Liver (tissue), 9 donors: Measurements from ENCODE around the gene GNG7. TPM values are rescaled to one million over a fixed set of nuclear protein-coding genes. Genes with fewer than 3 reads are reported as not detected.

Experiments
- DNase-seq: peaks from one replicate; pipeline ENCODE4 v3.0.0-alpha.2; 2017; ENCODE audit warnings: low spot score
- H3K27ac ChIP-seq, 2 donors: one replicate each; pipeline ENCODE4 v1.7.0; 2013; ENCODE audit warnings: inconsistent platforms in 2 of 2, low read length in 2 of 2, control low read depth in 1 of 2, low read depth in 1 of 2, mild to moderate bottlenecking in 1 of 2
- H3K27me3 ChIP-seq, 4 donors: one replicate each; pipeline versions ENCODE4 v1.6.1 to v1.7.0; 2013; ENCODE audit warnings: low read length in 3 of 4, inconsistent platforms in 1 of 4, mild to moderate bottlenecking in 1 of 4, moderate library complexity in 1 of 4; ENCODE audit not compliant: control insufficient read depth in 4 of 4, insufficient read depth in 4 of 4
- H3K36me3 ChIP-seq, 4 donors: one replicate each; pipeline versions ENCODE4 v1.6.1 to v1.7.0; 2013; ENCODE audit warnings: low read length in 3 of 4, mild to moderate bottlenecking in 3 of 4, low read depth in 1 of 4, moderate library complexity in 1 of 4; ENCODE audit not compliant: control insufficient read depth in 4 of 4, insufficient read depth in 3 of 4
- H3K4me1 ChIP-seq, 4 donors: one replicate each; pipeline versions ENCODE4 v1.6.1 to v1.7.0; 2013; ENCODE audit warnings: low read length in 3 of 4, mild to moderate bottlenecking in 3 of 4, moderate library complexity in 1 of 4; ENCODE audit not compliant: control insufficient read depth in 4 of 4, insufficient read depth in 4 of 4
- H3K4me3 ChIP-seq, 3 donors: one replicate each; pipeline versions ENCODE4 v1.6.1 to v1.7.0; 2013; ENCODE audit warnings: low read length in 3 of 3, control low read depth in 1 of 3, low read depth in 1 of 3, mild to moderate bottlenecking in 1 of 3
- H3K9ac ChIP-seq, 2 donors: one replicate each; pipeline ENCODE4 v1.7.0; 2013; ENCODE audit warnings: low read length in 2 of 2, mild to moderate bottlenecking in 2 of 2, moderate library complexity in 2 of 2, control low read depth in 1 of 2, low read depth in 1 of 2
- H3K9me3 ChIP-seq, 4 donors: one replicate each; pipeline versions ENCODE4 v1.6.1 to v1.7.0; 2013; ENCODE audit warnings: low read length in 3 of 4; ENCODE audit not compliant: control insufficient read depth in 4 of 4
- EGR1 ChIP-seq, 2 donors: IDR thresholded peaks; 2 replicates each; pipeline ENCODE4 v1.6.1; 2016 to 2018; ENCODE audit warnings: antibody characterized with exemption in 2 of 2, low read depth in 2 of 2
- FOXA1 ChIP-seq: IDR thresholded peaks from 2 replicates; pipeline ENCODE4 v1.6.1; 2016; ENCODE audit warnings: antibody characterized with exemption
- FOXA2 ChIP-seq: IDR thresholded peaks from 2 replicates; pipeline ENCODE4 v1.6.1; 2016; ENCODE audit warnings: antibody characterized with exemption
- GABPA ChIP-seq, 2 donors: IDR thresholded peaks in 1 of 2; conservative IDR thresholded peaks in 1 of 2; 2 replicates each; pipeline ENCODE4 v1.6.1; 2016; ENCODE audit warnings: antibody characterized with exemption in 2 of 2, mild to moderate bottlenecking in 1 of 2, moderate library complexity in 1 of 2
- HNF4A ChIP-seq, 2 donors: conservative IDR thresholded peaks; 2 replicates each; pipeline ENCODE4 v1.6.1; 2016; ENCODE audit warnings: antibody characterized with exemption in 2 of 2, mild to moderate bottlenecking in 2 of 2
- HNF4G ChIP-seq: IDR thresholded peaks from 2 replicates; pipeline ENCODE4 v1.6.1; 2016; ENCODE audit warnings: antibody characterized with exemption
- JUND ChIP-seq, 2 donors: IDR thresholded peaks; 2 replicates each; pipeline ENCODE4 v1.6.1; 2016; ENCODE audit warnings: antibody characterized with exemption in 2 of 2
- NR2F2 ChIP-seq: IDR thresholded peaks from 2 replicates; pipeline ENCODE4 v1.6.1; 2016; ENCODE audit warnings: antibody characterized with exemption
- RAD21 ChIP-seq, 2 donors: IDR thresholded peaks; 2 replicates each; pipeline ENCODE4 v1.6.1; 2016; ENCODE audit warnings: antibody characterized with exemption in 2 of 2, mild to moderate bottlenecking in 2 of 2
- RXRA ChIP-seq, 2 donors: IDR thresholded peaks; 2 replicates each; pipeline ENCODE4 v1.6.1; 2017 to 2018; ENCODE audit warnings: antibody characterized with exemption in 2 of 2, mild to moderate bottlenecking in 1 of 2
- SP1 ChIP-seq: IDR thresholded peaks from 2 replicates; pipeline ENCODE4 v1.6.1; 2018; ENCODE audit warnings: antibody characterized with exemption, mild to moderate bottlenecking
- TAF1 ChIP-seq: conservative IDR thresholded peaks from 2 replicates; pipeline ENCODE4 v1.6.1; 2016; ENCODE audit warnings: antibody characterized with exemption, mild to moderate bottlenecking
- YY1 ChIP-seq: IDR thresholded peaks from 2 replicates; pipeline ENCODE4 v1.6.1; 2016; ENCODE audit warnings: antibody characterized with exemption, mild to moderate bottlenecking
- WGBS: extraction: QIAGEN DNeasy Blood & Tissue Kit; methylation state at CpG from one replicate; pipeline ENCODE4 v1.1.7; 2013; 5-methylcytosine and 5-hydroxymethylcytosine counted together
- polyA plus RNA-seq, 2 donors: library from polyadenylated mRNA; stranded (reverse) in 1 of 2; unstranded in 1 of 2; fragments of 200-250 nt in 1 of 2; fragments of >200 nt in 1 of 2; fragmentation: Nextera tagmentation in 1 of 2; extraction: Ambion mirVana in 1 of 2; gene quantifications; one replicate each; pipeline versions ENCODE4 v1.2.1 to v1.2.3, GENCODE V29; 2013 to 2015
- total RNA-seq, 2 donors: library from RNA; depleted of rRNA; stranded (reverse); fragments of >200 nt; gene quantifications; one replicate each; pipeline ENCODE4 v1.2.3, GENCODE V29; 2014
- TF ChIP-seq, protein P1 (sequence below): IDR thresholded peaks from 2 replicates; pipeline ENCODE4 v1.6.1; 2016; ENCODE audit warnings: antibody characterized with exemption
- TF ChIP-seq, protein P2 (sequence below): IDR thresholded peaks from 2 replicates; pipeline ENCODE4 v1.6.1; 2016; ENCODE audit warnings: antibody characterized with exemption
- TF ChIP-seq, protein P3 (sequence below): fragments of 150-350 bp; IDR thresholded peaks from 2 replicates; pipeline ENCODE4 v1.5.1; 2017; ENCODE audit warnings: improper control_type of control experiment, low read depth, low read length; ENCODE audit not compliant: missing input control
- TF ChIP-seq, protein P4 (sequence below): IDR thresholded peaks from 2 replicates; pipeline ENCODE4 v1.6.1; 2016; ENCODE audit warnings: antibody characterized with exemption, mild to moderate bottlenecking
- TF ChIP-seq, protein P5 (sequence below): IDR thresholded peaks from 2 replicates; pipeline ENCODE4 v1.6.1; 2016; ENCODE audit warnings: antibody characterized with exemption
- donor health status: healthy.
- donor health status: healthy.
- donor health status: healthy.
- donor health status: healthy.
- donor health status: healthy.

Gene GNG7
- total and polyA plus RNA-seq, 4 donors: 0.75 to 1.9 (median 1.1) TPM

DNA sequence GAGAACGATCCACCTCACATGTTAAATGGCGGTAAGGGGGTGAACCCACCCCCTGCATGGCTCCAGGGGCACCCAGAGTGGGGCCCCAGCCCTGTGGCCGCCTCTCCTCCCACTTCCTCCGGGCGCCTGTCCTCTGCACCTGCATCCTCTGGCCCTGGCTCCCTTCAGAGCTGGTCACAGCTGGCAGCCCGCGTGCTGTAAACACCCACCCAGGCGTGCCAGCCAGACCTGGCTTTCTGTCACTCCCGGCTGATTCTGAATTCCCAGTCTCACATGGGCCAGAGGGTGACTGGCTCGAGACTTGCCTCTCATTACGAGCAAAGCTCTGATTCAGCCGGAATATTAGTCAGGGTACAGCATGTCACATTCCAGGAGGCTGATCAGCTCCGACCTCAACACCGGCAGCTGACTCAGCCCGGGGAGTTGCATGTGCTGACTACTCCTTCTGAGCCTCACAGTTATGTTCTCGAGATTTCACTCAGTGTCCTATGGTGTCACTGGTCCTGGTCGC lies 75.1 kb downstream of the GNG7 start:
- WGBS: 32% methylated on average over 17 of the region's 17 CpGs
- Histone ChIP-seq H3K4me3 (no peak overlapping the region), H3K4me1 (peaks cover 15 to 57% (median 42%) of the 10 kb centered on the region in 4 donors), H3K9ac (peak overlapping the region in 1 of 2 donors; percentile 59), H3K27ac (peak overlapping the region; percentile 86 to 92), H3K27me3 (no peaks in the 10 kb centered on the region), H3K9me3 (no peaks in the 10 kb centered on the region), H3K36me3 (no peaks in the 10 kb centered on the region)
- no peak for DNase-seq
- TF ChIP-seq JUND (IDR thresholded peaks at IDR 0.05) (peak; percentile 70 to 93), TAF1 (no peak), EGR1 (IDR thresholded peaks at IDR 0.05; ENCODE audit: low read depth in 2 of 2) (peak in 1 of 2 donors; percentile 44), RAD21 (IDR thresholded peaks at IDR 0.05) (peak in 1 of 2 donors; percentile 37), RXRA (IDR thresholded peaks at IDR 0.05) (peak; percentile 86 to 97), FOXA1 (peak; percentile 78), NR2F2 (no peak), FOXA2 (peak; percentile 71), GABPA (IDR thresholded peaks at IDR 0.05 in 1 of 2, conservative IDR thresholded peaks at IDR 0.05 in 1 of 2) (peak in 1 of 2 donors; percentile 23), HNF4G (no peak), SP1 (peak; percentile 96), YY1 (peak; percentile 54), HNF4A (conservative IDR thresholded peaks at IDR 0.05) (peak; percentile 75 to 90)
- TF ChIP-seq, protein P1, sequence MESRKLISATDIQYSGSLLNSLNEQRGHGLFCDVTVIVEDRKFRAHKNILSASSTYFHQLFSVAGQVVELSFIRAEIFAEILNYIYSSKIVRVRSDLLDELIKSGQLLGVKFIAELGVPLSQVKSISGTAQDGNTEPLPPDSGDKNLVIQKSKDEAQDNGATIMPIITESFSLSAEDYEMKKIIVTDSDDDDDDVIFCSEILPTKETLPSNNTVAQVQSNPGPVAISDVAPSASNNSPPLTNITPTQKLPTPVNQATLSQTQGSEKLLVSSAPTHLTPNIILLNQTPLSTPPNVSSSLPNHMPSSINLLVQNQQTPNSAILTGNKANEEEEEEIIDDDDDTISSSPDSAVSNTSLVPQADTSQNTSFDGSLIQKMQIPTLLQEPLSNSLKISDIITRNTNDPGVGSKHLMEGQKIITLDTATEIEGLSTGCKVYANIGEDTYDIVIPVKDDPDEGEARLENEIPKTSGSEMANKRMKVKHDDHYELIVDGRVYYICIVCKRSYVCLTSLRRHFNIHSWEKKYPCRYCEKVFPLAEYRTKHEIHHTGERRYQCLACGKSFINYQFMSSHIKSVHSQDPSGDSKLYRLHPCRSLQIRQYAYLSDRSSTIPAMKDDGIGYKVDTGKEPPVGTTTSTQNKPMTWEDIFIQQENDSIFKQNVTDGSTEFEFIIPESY: peak; percentile 83
- TF ChIP-seq, protein P2, sequence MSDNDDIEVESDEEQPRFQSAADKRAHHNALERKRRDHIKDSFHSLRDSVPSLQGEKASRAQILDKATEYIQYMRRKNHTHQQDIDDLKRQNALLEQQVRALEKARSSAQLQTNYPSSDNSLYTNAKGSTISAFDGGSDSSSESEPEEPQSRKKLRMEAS: peak; percentile 94
- TF ChIP-seq, protein P3, sequence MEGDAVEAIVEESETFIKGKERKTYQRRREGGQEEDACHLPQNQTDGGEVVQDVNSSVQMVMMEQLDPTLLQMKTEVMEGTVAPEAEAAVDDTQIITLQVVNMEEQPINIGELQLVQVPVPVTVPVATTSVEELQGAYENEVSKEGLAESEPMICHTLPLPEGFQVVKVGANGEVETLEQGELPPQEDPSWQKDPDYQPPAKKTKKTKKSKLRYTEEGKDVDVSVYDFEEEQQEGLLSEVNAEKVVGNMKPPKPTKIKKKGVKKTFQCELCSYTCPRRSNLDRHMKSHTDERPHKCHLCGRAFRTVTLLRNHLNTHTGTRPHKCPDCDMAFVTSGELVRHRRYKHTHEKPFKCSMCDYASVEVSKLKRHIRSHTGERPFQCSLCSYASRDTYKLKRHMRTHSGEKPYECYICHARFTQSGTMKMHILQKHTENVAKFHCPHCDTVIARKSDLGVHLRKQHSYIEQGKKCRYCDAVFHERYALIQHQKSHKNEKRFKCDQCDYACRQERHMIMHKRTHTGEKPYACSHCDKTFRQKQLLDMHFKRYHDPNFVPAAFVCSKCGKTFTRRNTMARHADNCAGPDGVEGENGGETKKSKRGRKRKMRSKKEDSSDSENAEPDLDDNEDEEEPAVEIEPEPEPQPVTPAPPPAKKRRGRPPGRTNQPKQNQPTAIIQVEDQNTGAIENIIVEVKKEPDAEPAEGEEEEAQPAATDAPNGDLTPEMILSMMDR: no peak
- TF ChIP-seq, protein P4, sequence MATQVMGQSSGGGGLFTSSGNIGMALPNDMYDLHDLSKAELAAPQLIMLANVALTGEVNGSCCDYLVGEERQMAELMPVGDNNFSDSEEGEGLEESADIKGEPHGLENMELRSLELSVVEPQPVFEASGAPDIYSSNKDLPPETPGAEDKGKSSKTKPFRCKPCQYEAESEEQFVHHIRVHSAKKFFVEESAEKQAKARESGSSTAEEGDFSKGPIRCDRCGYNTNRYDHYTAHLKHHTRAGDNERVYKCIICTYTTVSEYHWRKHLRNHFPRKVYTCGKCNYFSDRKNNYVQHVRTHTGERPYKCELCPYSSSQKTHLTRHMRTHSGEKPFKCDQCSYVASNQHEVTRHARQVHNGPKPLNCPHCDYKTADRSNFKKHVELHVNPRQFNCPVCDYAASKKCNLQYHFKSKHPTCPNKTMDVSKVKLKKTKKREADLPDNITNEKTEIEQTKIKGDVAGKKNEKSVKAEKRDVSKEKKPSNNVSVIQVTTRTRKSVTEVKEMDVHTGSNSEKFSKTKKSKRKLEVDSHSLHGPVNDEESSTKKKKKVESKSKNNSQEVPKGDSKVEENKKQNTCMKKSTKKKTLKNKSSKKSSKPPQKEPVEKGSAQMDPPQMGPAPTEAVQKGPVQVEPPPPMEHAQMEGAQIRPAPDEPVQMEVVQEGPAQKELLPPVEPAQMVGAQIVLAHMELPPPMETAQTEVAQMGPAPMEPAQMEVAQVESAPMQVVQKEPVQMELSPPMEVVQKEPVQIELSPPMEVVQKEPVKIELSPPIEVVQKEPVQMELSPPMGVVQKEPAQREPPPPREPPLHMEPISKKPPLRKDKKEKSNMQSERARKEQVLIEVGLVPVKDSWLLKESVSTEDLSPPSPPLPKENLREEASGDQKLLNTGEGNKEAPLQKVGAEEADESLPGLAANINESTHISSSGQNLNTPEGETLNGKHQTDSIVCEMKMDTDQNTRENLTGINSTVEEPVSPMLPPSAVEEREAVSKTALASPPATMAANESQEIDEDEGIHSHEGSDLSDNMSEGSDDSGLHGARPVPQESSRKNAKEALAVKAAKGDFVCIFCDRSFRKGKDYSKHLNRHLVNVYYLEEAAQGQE: peak; percentile 62
- TF ChIP-seq, protein P5, sequence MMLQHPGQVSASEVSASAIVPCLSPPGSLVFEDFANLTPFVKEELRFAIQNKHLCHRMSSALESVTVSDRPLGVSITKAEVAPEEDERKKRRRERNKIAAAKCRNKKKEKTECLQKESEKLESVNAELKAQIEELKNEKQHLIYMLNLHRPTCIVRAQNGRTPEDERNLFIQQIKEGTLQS: peak; percentile 49
